ENCODE data around the gene LAX1.
A peak's percentile ranks its signal among the peaks of the same experiment; 100 is the strongest.
"Not testable (repeated sequence)": the region's sequence is repeated elsewhere in the genome, so short reads cannot be mapped to it uniquely, and the experiment has no call there.

LAX1 gene

DNA sequence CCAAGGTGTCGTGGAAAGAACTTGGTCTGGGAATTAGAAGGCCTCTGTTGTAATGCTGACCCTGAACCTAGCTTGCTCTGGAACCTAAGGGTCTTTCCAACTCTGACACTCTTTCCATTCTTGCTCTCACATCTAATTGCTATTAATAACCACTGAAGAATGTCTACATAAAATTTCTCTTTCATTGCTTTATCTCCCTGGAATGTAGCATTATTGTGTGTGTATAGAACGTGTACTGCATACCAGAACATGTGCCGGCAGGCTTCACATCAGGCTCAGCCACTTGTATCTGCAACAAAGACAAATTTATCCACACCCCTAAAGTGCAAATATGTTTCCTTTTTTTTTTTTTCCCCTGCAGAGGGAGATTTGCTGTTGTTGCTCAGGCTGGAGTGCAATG, 13.9 kb upstream of the LAX1 start:
- POLR2A ChIA-PET, result no interaction called here
- DNase-seq (ENCODE audit: low read depth, low spot score), result peak; percentile 58
- no peak overlapping the region for H3K4me3 ChIP-seq (ENCODE audit: low read depth, low read length)
- CTCF ChIA-PET, result no interaction called here
- TF ChIP-seq, protein P1, sequence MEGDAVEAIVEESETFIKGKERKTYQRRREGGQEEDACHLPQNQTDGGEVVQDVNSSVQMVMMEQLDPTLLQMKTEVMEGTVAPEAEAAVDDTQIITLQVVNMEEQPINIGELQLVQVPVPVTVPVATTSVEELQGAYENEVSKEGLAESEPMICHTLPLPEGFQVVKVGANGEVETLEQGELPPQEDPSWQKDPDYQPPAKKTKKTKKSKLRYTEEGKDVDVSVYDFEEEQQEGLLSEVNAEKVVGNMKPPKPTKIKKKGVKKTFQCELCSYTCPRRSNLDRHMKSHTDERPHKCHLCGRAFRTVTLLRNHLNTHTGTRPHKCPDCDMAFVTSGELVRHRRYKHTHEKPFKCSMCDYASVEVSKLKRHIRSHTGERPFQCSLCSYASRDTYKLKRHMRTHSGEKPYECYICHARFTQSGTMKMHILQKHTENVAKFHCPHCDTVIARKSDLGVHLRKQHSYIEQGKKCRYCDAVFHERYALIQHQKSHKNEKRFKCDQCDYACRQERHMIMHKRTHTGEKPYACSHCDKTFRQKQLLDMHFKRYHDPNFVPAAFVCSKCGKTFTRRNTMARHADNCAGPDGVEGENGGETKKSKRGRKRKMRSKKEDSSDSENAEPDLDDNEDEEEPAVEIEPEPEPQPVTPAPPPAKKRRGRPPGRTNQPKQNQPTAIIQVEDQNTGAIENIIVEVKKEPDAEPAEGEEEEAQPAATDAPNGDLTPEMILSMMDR (IDR thresholded peaks at IDR 0.05; ENCODE audit: insufficient read depth, low read length, missing control alignments), result no peak

DNA sequence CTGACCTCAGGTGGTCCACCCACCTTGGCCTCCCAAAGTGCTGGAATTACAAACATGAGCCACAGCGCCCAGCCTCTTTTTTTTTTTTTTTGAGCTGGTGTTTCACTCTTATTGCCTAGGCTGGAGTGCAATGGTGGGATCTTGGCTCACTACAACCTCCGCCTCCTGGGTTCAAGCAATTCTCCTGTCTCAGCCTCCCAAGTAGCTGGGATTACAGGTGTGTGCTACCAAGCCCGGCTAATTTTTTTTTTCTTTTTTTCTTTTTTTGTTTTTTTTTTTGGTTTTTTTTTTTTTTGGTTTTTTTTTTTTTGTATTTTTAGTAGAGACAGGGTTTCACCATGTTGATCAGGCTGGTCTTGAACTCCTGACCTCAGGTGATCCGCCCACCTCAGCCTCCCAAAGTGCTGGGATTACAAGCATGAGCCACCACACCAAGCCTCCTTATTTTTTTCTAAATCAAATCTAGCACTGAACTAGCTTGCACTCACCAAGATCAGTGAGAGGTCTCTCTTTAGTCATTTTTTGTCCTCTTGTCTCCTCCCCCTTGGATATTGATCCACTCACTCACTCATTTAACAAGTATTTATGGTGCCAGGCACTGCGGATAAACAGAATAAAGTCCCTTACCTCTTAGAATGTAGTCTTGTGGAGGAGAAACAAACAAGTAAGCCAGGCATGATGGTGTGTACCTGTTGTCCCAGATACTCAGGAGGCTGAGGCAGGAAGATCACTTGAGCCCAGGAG, 13.2 kb upstream of the LAX1 start:
- POLR2A ChIA-PET; CTCF ChIA-PET; H3K4me3 ChIP-seq (ENCODE audit: low read depth, low read length); DNase-seq (ENCODE audit: low read depth, low spot score): not testable (repeated sequence)

DNA sequence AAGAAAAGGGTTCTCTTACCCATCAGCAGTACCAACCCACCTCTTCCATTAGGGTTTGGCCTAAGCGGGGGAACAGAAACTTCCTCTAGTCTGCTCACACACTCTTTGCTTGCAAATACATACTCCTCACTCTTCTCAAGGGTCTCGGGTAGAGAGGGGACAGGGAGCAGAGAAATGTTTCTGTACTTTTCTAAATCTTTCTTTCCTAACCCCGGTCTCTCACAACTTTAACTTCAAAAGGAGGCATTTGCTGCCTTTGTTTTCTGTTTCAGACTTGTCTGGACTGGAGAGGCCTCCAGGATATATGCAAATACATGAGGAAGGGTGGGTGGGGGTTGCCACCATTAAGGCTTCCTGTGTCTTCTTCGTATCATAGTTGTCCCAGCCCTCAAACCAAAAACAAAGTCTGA, 10.5 kb upstream of the LAX1 start:
- TF ChIP-seq, protein P1 (IDR thresholded peaks at IDR 0.05; ENCODE audit: insufficient read depth, low read length, missing control alignments), result no peak
- ChIA-PET POLR2A (interaction anchor here (0.7 kb wide), 1 partner anchor 77 kb away, joined by 3 read pairs; no protein-coding TSS in a partner anchor), CTCF (no interaction called here)
- DNase-seq (ENCODE audit: low read depth, low spot score), result no peak
- no peak overlapping the region for H3K4me3 ChIP-seq (ENCODE audit: low read depth, low read length)

DNA sequence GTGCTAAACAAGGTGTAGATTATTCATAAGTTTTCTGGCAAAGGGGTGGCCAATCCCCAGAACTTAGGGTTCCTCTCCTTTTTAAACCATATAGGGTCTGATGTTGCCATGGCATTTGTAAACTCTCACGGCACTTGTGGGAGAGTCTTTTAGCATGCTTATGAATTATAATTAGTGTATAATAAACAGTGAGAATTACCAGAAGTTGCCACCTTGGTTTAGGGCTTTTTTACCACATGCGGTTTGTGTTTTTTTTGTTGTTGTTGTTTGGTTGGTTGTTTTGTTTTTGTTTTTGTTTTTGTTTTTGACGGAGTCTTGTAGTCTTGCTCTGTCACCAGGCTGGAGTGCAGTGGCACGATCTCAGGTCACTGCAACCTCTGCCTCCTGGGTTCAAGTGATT, 8.9 kb upstream of the LAX1 start:
- no peak overlapping the region for H3K4me3 ChIP-seq (ENCODE audit: low read depth, low read length)
- ChIA-PET POLR2A (no interaction called here), CTCF (no interaction called here)
- no peak for DNase-seq (ENCODE audit: low read depth, low spot score)
- TF ChIP-seq, protein P1 (IDR thresholded peaks at IDR 0.05; ENCODE audit: insufficient read depth, low read length, missing control alignments), result no peak

DNA sequence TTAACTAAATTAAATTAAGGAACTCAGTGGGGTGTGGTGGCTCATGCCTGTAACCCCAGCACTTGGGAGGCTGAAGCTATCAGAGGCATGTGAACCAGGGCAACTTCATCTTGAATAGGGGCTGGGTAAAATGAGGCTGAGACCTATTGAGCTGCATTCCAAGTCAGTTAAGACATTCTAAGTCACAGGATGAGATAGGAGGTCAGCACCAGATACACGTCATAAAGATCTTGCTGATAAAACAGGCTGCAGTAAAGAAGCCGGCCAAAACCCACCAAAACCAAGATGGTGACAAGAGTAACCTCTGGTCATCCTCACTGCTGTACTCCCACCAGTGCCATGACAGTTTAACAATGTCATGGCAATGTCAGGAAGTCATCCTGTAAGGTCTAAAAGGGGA, 6.2 kb upstream of the LAX1 start:
- DNase-seq (ENCODE audit: low read depth, low spot score); POLR2A ChIA-PET; H3K4me3 ChIP-seq (ENCODE audit: low read depth, low read length): not testable (repeated sequence)
- CTCF ChIA-PET, result interaction anchor here (0.9 kb wide), 1 partner anchor 271 kb away, joined by 3 read pairs; no protein-coding TSS in a partner anchor

DNA sequence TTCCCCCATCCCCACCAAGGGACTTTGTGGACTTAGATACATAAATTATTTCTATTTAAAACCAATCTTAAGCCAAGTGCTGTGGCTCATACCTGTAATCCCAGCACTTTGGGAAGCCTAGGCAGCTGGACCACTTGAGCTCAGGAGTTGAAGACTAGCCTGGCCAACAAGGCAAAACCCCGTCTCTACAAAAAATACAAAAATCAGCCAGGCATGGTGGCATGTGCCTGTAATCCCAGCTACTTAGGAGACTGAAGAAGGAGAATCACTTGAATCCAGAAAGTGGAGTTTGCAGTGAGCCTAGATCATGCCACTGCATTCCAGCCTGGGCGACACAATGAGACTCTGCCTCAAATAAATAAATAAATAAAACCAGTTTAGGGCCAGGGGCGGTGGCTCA, 4.5 kb upstream of the LAX1 start:
- CTCF ChIA-PET, result interaction anchor here (0.7 kb wide), 1 partner anchor 10 kb away, joined by 3 read pairs; no protein-coding TSS in a partner anchor
- H3K4me3 ChIP-seq (ENCODE audit: low read depth, low read length), result no peak overlapping the region
- POLR2A ChIA-PET, result no interaction called here
- TF ChIP-seq, protein P1 (IDR thresholded peaks at IDR 0.05; ENCODE audit: insufficient read depth, low read length, missing control alignments), result no peak
- DNase-seq (ENCODE audit: low read depth, low spot score), result no peak

DNA sequence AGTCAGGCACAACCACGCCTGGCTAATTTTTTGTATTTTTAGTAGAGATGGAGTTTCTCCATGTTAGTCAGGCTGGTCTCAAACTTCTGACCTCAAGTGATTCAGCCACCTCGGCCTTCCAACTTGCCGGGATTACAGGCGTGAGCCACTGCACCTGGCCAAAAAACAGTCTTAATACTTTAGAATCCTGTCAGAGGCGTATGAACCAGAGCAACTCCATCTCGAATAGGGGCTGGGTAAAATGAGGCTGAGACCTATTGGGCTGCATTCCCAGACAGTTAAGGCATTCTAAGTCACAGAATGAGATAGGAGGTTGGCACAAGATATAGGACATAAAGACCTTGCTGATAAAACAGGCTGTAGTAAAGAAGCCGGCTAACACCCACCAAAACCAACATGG, 3.0 kb upstream of the LAX1 start:
- CTCF ChIA-PET; H3K4me3 ChIP-seq (ENCODE audit: low read depth, low read length); POLR2A ChIA-PET; DNase-seq (ENCODE audit: low read depth, low spot score): not testable (repeated sequence)

DNA sequence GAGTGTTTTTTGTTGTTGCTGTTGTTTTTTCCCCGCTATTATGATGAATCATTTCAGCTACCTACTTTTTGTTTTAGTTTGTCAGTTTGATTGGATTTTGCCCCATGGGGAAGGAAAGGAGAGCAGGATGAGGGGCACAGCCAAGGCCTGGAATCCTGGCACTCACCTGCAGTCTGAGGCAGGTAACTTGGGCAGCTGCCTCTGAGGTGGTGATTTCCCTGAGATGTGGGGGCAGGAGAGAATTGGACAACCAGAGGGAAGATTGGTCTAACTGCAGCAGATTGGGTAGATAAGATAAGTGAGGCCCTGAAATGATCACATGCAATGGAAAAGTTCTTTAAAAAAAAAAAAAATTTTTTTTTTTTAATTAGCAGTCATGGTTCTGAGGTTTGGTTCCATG, 1.5 kb upstream of the LAX1 start:
- TF ChIP-seq, protein P1 (IDR thresholded peaks at IDR 0.05; ENCODE audit: insufficient read depth, low read length, missing control alignments), result no peak
- ChIA-PET POLR2A (no interaction called here), CTCF (no interaction called here)
- no peak overlapping the region for H3K4me3 ChIP-seq (ENCODE audit: low read depth, low read length)
- DNase-seq (ENCODE audit: low read depth, low spot score), result no peak
